ENCODE measurements around the gene EPAS1. TPM values are rescaled to one million over a fixed set of nuclear protein-coding genes. Genes with fewer than 3 reads are reported as not detected.

The EPAS1 gene
- total RNA-seq, 1 donor from 2014 or later, result 99.8 TPM

GRCh38 chr2:46422717-46423394 lies 125.6 kb downstream of the EPAS1 start:
- H3K27me3 ChIP-seq (ENCODE audit: control insufficient read depth, insufficient read depth, low read length), result no peaks in the 10 kb centered on the region
- no peaks in the 10 kb centered on the region for H3K36me3 ChIP-seq (ENCODE audit: control insufficient read depth, insufficient read depth, low read length)
- TF ChIP-seq CTCF (IDR thresholded peaks at IDR 0.05; ENCODE audit: insufficient read depth, low read length, severe bottlenecking), result no peak
- FAIRE-seq (no peak), DNase-seq (ENCODE audit: low read depth) (no peak)
- H3K4me3 ChIP-seq (ENCODE audit: low read depth, low read length), result no peak overlapping the region

- Histone ChIP-seq H3K27me3 (ENCODE audit: control insufficient read depth, insufficient read depth, low read length) (no peaks in the 10 kb centered on the region), H3K36me3 (ENCODE audit: control insufficient read depth, insufficient read depth, low read length) (no peaks in the 10 kb centered on the region), H3K4me3 (ENCODE audit: low read depth, low read length) (no peak overlapping the region)
- FAIRE-seq, result no peak
- TF ChIP-seq CTCF (IDR thresholded peaks at IDR 0.05; ENCODE audit: insufficient read depth, low read length, severe bottlenecking), result no peak
- no peak for DNase-seq (ENCODE audit: low read depth)
These were observed 127.7 kb downstream of the EPAS1 start for GRCh38 chr2:46424937-46425336.

GRCh38 chr2:46428911-46429436 lies 131.8 kb downstream of the EPAS1 start:
- FAIRE-seq (peak; percentile 79), DNase-seq (ENCODE audit: low read depth) (no peak)
- TF ChIP-seq CTCF (IDR thresholded peaks at IDR 0.05; ENCODE audit: insufficient read depth, low read length, severe bottlenecking), result no peak
- no peak overlapping the region for H3K4me3 ChIP-seq (ENCODE audit: low read depth, low read length)
- H3K36me3 ChIP-seq (ENCODE audit: control insufficient read depth, insufficient read depth, low read length), result no peaks in the 10 kb centered on the region
- H3K27me3 ChIP-seq (ENCODE audit: control insufficient read depth, insufficient read depth, low read length), result no peaks in the 10 kb centered on the region

- FAIRE-seq (no peak), DNase-seq (ENCODE audit: low read depth) (peak; percentile 55)
- H3K36me3 ChIP-seq (ENCODE audit: control insufficient read depth, insufficient read depth, low read length), result no peaks in the 10 kb centered on the region
- no peak for TF ChIP-seq CTCF (IDR thresholded peaks at IDR 0.05; ENCODE audit: insufficient read depth, low read length, severe bottlenecking)
- no peak overlapping the region for H3K4me3 ChIP-seq (ENCODE audit: low read depth, low read length)
- no peaks in the 10 kb centered on the region for H3K27me3 ChIP-seq (ENCODE audit: control insufficient read depth, insufficient read depth, low read length)
These were observed 133.2 kb downstream of the EPAS1 start for GRCh38 chr2:46430413-46430812.

- no peak overlapping the region for H3K4me3 ChIP-seq (ENCODE audit: low read depth, low read length)
- no peaks in the 10 kb centered on the region for H3K27me3 ChIP-seq (ENCODE audit: control insufficient read depth, insufficient read depth, low read length)
- no peak for TF ChIP-seq CTCF (IDR thresholded peaks at IDR 0.05; ENCODE audit: insufficient read depth, low read length, severe bottlenecking)
- DNase-seq (ENCODE audit: low read depth) (no peak), FAIRE-seq (no peak)
- H3K36me3 ChIP-seq (ENCODE audit: control insufficient read depth, insufficient read depth, low read length), result no peaks in the 10 kb centered on the region
These were observed 133.8 kb downstream of the EPAS1 start for GRCh38 chr2:46430992-46431391.

Data from bronchial epithelial cell (primary cell).